Chondrocyte (in vitro differentiated cells): Measurements from ENCODE around the gene BIRC5. TPM values are rescaled to one million over a fixed set of nuclear protein-coding genes. Genes with fewer than 3 reads are reported as not detected.

ENCODE experiments used
- DNase-seq: peaks from one replicate; pipeline ENCODE4 v3.0.0; 2021; ENCODE audit warnings: mixed read lengths, low spot score
- H3K27ac Mint-ChIP-seq: one replicate; pipeline ENCODE4 v1.8.0; 2021; ENCODE audit warnings: mild to moderate bottlenecking, moderate library complexity, mixed read lengths; ENCODE audit not compliant: unreplicated experiment
- H3K27me3 Mint-ChIP-seq: 2 replicates; pipeline ENCODE4 v1.8.0; 2021; ENCODE audit warnings: low read depth, mixed read lengths
- H3K36me3 Mint-ChIP-seq: 2 replicates; pipeline ENCODE4 v1.8.0; 2021; ENCODE audit warnings: low read depth, mixed read lengths
- H3K4me1 Mint-ChIP-seq: 2 replicates; pipeline ENCODE4 v1.8.0; 2021; ENCODE audit warnings: low read depth, mild to moderate bottlenecking, mixed read lengths
- H3K4me3 Mint-ChIP-seq: one replicate; pipeline ENCODE4 v1.8.0; 2021; ENCODE audit warnings: mild to moderate bottlenecking, moderate library complexity, mixed read lengths; ENCODE audit not compliant: unreplicated experiment
- H3K9me3 Mint-ChIP-seq: 2 replicates; pipeline ENCODE4 v1.8.0; 2021; ENCODE audit warnings: low read depth, mixed read lengths
- total RNA-seq: library from RNA; stranded (reverse); gene quantifications from 3 replicates; pipeline ENCODE4 v1.2.1, GENCODE V29; 2021
- TF ChIP-seq, protein P1 (sequence below): fragments of 200-600 bp; sonication (generic); IDR thresholded peaks from 2 replicates; pipeline ENCODE4 v1.5.0; 2021; ENCODE audit warnings: antibody characterized with exemption, mild to moderate bottlenecking, moderate library complexity

BIRC5 gene
- total RNA-seq, 1 donor from 2014 or later, result 11.6 TPM

GRCh38 chr17:78206298-78206697 is 7.8 kb upstream of the BIRC5 start:
- H3K4me1 Mint-ChIP-seq, result peaks cover 3% of the 10 kb centered on the region
- no peak overlapping the region for H3K27ac Mint-ChIP-seq
- no peak for DNase-seq
- TF ChIP-seq, protein P1, sequence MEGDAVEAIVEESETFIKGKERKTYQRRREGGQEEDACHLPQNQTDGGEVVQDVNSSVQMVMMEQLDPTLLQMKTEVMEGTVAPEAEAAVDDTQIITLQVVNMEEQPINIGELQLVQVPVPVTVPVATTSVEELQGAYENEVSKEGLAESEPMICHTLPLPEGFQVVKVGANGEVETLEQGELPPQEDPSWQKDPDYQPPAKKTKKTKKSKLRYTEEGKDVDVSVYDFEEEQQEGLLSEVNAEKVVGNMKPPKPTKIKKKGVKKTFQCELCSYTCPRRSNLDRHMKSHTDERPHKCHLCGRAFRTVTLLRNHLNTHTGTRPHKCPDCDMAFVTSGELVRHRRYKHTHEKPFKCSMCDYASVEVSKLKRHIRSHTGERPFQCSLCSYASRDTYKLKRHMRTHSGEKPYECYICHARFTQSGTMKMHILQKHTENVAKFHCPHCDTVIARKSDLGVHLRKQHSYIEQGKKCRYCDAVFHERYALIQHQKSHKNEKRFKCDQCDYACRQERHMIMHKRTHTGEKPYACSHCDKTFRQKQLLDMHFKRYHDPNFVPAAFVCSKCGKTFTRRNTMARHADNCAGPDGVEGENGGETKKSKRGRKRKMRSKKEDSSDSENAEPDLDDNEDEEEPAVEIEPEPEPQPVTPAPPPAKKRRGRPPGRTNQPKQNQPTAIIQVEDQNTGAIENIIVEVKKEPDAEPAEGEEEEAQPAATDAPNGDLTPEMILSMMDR, result peak; percentile 22
- peaks cover 4% of the 10 kb centered on the region for H3K36me3 Mint-ChIP-seq
- H3K27me3 Mint-ChIP-seq, result no peaks in the 10 kb centered on the region
- no peaks in the 10 kb centered on the region for H3K9me3 Mint-ChIP-seq
- H3K4me3 Mint-ChIP-seq, result no peak overlapping the region

DNA sequence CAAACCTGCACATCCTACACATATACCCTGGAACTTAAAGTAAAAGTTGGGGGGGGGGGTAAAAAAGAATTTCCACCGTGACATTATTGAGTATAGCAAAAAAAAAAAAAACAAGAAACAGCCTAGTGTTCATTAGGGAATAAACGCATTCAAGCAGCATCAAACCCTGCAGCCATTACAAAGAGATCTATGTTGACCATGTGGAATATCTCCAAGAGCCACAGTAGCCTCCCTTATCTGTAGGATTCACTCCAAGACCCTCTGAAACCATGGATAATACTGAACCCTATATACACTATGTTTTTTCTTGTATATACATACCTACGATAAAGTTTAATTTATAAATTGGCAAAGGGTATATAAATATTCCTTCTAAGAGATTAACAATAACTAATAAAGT is 5.6 kb upstream of the BIRC5 start:
- no peaks in the 10 kb centered on the region for H3K9me3 Mint-ChIP-seq
- no peak overlapping the region for H3K27ac Mint-ChIP-seq
- TF ChIP-seq, protein P1, result no peak
- DNase-seq, result no peak
- H3K27me3 Mint-ChIP-seq, result no peaks in the 10 kb centered on the region
- H3K4me1 Mint-ChIP-seq, result peaks cover 12% of the 10 kb centered on the region
- peaks cover 4% of the 10 kb centered on the region for H3K36me3 Mint-ChIP-seq
- H3K4me3 Mint-ChIP-seq, result no peak overlapping the region

- DNase-seq, result no peak
- H3K27me3 Mint-ChIP-seq, result no peaks in the 10 kb centered on the region
- no peak overlapping the region for H3K27ac Mint-ChIP-seq
- H3K4me1 Mint-ChIP-seq, result peaks cover 16% of the 10 kb centered on the region
- no peaks in the 10 kb centered on the region for H3K9me3 Mint-ChIP-seq
- H3K36me3 Mint-ChIP-seq, result peaks cover 2% of the 10 kb centered on the region
- no peak overlapping the region for H3K4me3 Mint-ChIP-seq
- TF ChIP-seq, protein P1, result no peak
Measured at GRCh38 chr17:78210111-78210510, 3.9 kb upstream of the BIRC5 start.

DNA sequence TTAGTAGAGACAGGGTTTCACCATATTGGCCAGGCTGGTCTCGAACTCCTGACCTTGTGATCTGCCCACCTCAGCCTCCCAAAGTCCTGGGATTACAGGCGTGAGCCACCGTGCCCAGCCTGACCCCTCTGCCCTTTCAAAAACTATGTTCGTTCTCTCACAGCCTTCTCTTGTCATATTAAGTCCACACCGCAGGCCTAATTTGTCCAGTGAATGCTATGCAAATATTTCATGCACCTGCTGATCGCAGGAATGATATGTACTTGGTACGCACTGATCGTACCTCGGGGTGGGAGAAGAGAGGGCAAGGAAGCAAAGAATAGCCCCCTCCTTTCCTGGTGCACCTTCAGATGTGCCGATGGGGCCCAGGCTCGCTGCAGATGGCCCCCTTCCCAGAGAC is 3.0 kb upstream of the BIRC5 start:
- peaks cover 22% of the 10 kb centered on the region for H3K4me1 Mint-ChIP-seq
- H3K27me3 Mint-ChIP-seq, result no peaks in the 10 kb centered on the region
- H3K9me3 Mint-ChIP-seq, result no peaks in the 10 kb centered on the region
- DNase-seq, result no peak
- H3K27ac Mint-ChIP-seq, result no peak overlapping the region
- H3K36me3 Mint-ChIP-seq, result no peaks in the 10 kb centered on the region
- H3K4me3 Mint-ChIP-seq, result no peak overlapping the region
- TF ChIP-seq, protein P1, result no peak

DNA sequence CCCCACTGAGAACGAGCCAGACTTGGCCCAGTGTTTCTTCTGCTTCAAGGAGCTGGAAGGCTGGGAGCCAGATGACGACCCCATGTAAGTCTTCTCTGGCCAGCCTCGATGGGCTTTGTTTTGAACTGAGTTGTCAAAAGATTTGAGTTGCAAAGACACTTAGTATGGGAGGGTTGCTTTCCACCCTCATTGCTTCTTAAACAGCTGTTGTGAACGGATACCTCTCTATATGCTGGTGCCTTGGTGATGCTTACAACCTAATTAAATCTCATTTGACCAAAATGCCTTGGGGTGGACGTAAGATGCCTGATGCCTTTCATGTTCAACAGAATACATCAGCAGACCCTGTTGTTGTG is 631 bp downstream of the BIRC5 start:
- H3K27me3 Mint-ChIP-seq, result no peaks in the 10 kb centered on the region
- TF ChIP-seq, protein P1, result no peak
- peak overlapping the region; percentile 81 for H3K4me3 Mint-ChIP-seq
- no peak for DNase-seq
- no peaks in the 10 kb centered on the region for H3K36me3 Mint-ChIP-seq
- peaks cover 23% of the 10 kb centered on the region for H3K4me1 Mint-ChIP-seq
- H3K9me3 Mint-ChIP-seq, result no peaks in the 10 kb centered on the region
- peak overlapping the region; percentile 68 for H3K27ac Mint-ChIP-seq
